HepG2 (cell line): Measurements from ENCODE around the gene UBE2C. TPM values are rescaled to one million over a fixed set of nuclear protein-coding genes. Genes with fewer than 3 reads are reported as not detected.
A peak's percentile ranks its signal among the peaks of the same experiment; 100 is the strongest.

Experiments used
- AGO2 ChIP-seq: fragments of 200-400 bp; formaldehyde crosslinking; optimal IDR thresholded peaks from 2 replicates; pipeline ENCODE3; 2017; ENCODE audit warnings: mild to moderate bottlenecking, low read depth, low read length, moderate library complexity
- ARNTL ChIP-seq: sonication (generic); formaldehyde crosslinking; IDR thresholded peaks from 2 replicates; pipeline ENCODE4 v1.4.0; 2020; ENCODE audit warnings: mild to moderate bottlenecking, missing genetic modification reagents
- FOXA1 ChIP-seq, 2 experiments: fragments of 450-650 bp in 1 of 2; sonication (generic) in 1 of 2; formaldehyde crosslinking in 1 of 2; IDR thresholded peaks; 2 replicates each; pipeline versions ENCODE4 v1.4.0 to v1.6.1; 2016 to 2020; ENCODE audit warnings: missing genetic modification reagents in 1 of 2
- HNF4A ChIP-seq: sonication (generic); formaldehyde crosslinking; IDR thresholded peaks from 2 replicates; pipeline ENCODE4 v1.4.0; 2020; ENCODE audit warnings: missing genetic modification reagents
- HOXA7 ChIP-seq: sonication (generic); formaldehyde crosslinking; IDR thresholded peaks from 2 replicates; pipeline ENCODE4 v1.8.1; 2022; ENCODE audit warnings: mild to moderate bottlenecking, missing genetic modification reagents, moderate library complexity
- KLF6 ChIP-seq: IDR thresholded peaks from 2 replicates; pipeline ENCODE4 v1.8.0; 2016; ENCODE audit warnings: missing biosample characterization, missing genetic modification reagents
- MED8 ChIP-seq: sonication (generic); formaldehyde crosslinking; IDR thresholded peaks from 2 replicates; pipeline ENCODE4 v1.8.1; 2023; ENCODE audit warnings: mild to moderate bottlenecking, missing genetic modification reagents; ENCODE audit not compliant: insufficient replicate concordance
- PATZ1 ChIP-seq: sonication (generic); formaldehyde crosslinking; IDR thresholded peaks from 2 replicates; pipeline ENCODE4 v1.4.0; 2020; ENCODE audit warnings: missing genetic modification reagents
- YEATS2 ChIP-seq: sonication (generic); formaldehyde crosslinking; IDR thresholded peaks from 2 replicates; pipeline ENCODE4 v1.4.0; 2020; ENCODE audit warnings: missing genetic modification reagents, borderline replicate concordance
- ZBTB10 ChIP-seq: sonication (generic); formaldehyde crosslinking; IDR thresholded peaks from 2 replicates; pipeline ENCODE4 v1.4.0; 2020; ENCODE audit warnings: missing genetic modification reagents, borderline replicate concordance
- ZBTB38 ChIP-seq: sonication (generic); formaldehyde crosslinking; IDR thresholded peaks from 2 replicates; pipeline ENCODE4 v1.5.1; 2020; ENCODE audit warnings: mild to moderate bottlenecking, missing genetic modification reagents
- ZNF367 ChIP-seq: sonication (generic); formaldehyde crosslinking; IDR thresholded peaks from 2 replicates; pipeline ENCODE4 v1.4.0; 2020; ENCODE audit warnings: missing genetic modification reagents, borderline replicate concordance
- ZSCAN9 ChIP-seq: IDR thresholded peaks from 2 replicates; pipeline ENCODE4 v1.6.1; 2016; ENCODE audit warnings: borderline replicate concordance
- polyA plus RNA-seq, 8 experiments: library from polyadenylated mRNA; depleted of rRNA in 3 of 8; stranded (reverse) in 7 of 8; unstranded in 1 of 8; fragments of >200 nt; fragmentation: Illumina TruSeq in 4 of 8; extraction: Trizol in 4 of 8; gene quantifications; 2 replicates each; pipeline versions ENCODE4 v1.2.1 to v1.2.3, GENCODE V29; 2011 to 2016; ENCODE audit warnings: low read depth in 4 of 8, missing spikeins in 1 of 8, mixed read lengths in 1 of 8; ENCODE audit not compliant: insufficient read depth in 1 of 8
- total RNA-seq, 5 experiments: library from RNA; depleted of rRNA; stranded (reverse); fragments of >200 nt; fragmentation: Illumina TruSeq; extraction: Trizol; gene quantifications; 2 replicates each; pipeline ENCODE4 v1.2.3, GENCODE V29; 2016; ENCODE audit warnings: low read depth in 1 of 5
- TF ChIP-seq, protein P1 (sequence below): sonication (generic); formaldehyde crosslinking; IDR thresholded peaks from 2 replicates; pipeline ENCODE4 v1.5.0; 2020; ENCODE audit warnings: mild to moderate bottlenecking, missing genetic modification reagents, borderline replicate concordance
- TF ChIP-seq, protein P2 (sequence below): sonication (generic); formaldehyde crosslinking; IDR thresholded peaks from 2 replicates; pipeline ENCODE4 v1.4.0; 2020; ENCODE audit warnings: missing genetic modification reagents, borderline replicate concordance

The UBE2C gene
- total and polyA plus RNA-seq, 2 of the 13 experiments (the other 11 are each of a cell fraction or from before 2014, with no cell fraction given) = 100 to 123 TPM

GRCh38 chr20:45823949-45824835 lies 11.7 kb downstream of the UBE2C start (continued):
- TF ChIP-seq HOXA7 (CRISPR knock-in tag) (0 out of 2 replicates have a peak, but pooled peaks have one; percentile 44), MED8 (CRISPR knock-in tag) (no peak), ZNF367 (no peak), YEATS2 (CRISPR knock-in tag) (peak; percentile 64; the same call in 1 of the 2 replicates), PATZ1 (CRISPR knock-in tag) (peak; percentile 70), ZSCAN9 (CRISPR knock-in tag) (no peak), ZBTB38 (CRISPR knock-in tag) (peak; percentile 99), AGO2 (no peak), KLF6 (CRISPR knock-in tag) (no peak), ARNTL (CRISPR knock-in tag) (no peak), FOXA1 (IDR thresholded peaks at IDR 0.05) (no peak), FOXA1 (CRISPR knock-in tag; IDR thresholded peaks at IDR 0.05) (no peak), HNF4A (CRISPR knock-in tag) (0 out of 2 replicates have a peak, but pooled peaks have one; percentile 19), ZBTB10 (CRISPR knock-in tag) (no peak)
- TF ChIP-seq, protein P1, sequence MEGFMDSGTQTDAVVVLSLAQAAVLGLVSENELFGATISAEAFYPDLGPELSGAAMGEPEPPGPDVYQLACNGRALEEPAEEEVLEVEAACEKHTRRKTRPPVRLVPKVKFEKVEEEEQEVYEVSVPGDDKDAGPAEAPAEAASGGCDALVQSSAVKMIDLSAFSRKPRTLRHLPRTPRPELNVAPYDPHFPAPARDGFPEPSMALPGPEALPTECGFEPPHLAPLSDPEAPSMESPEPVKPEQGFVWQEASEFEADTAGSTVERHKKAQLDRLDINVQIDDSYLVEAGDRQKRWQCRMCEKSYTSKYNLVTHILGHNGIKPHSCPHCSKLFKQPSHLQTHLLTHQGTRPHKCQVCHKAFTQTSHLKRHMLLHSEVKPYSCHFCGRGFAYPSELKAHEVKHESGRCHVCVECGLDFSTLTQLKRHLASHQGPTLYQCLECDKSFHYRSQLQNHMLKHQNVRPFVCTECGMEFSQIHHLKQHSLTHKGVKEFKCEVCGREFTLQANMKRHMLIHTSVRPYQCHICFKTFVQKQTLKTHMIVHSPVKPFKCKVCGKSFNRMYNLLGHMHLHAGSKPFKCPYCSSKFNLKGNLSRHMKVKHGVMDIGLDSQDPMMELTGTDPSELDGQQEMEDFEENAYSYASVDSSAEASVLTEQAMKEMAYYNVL (CRISPR knock-in tag) = no peak
- TF ChIP-seq, protein P2, sequence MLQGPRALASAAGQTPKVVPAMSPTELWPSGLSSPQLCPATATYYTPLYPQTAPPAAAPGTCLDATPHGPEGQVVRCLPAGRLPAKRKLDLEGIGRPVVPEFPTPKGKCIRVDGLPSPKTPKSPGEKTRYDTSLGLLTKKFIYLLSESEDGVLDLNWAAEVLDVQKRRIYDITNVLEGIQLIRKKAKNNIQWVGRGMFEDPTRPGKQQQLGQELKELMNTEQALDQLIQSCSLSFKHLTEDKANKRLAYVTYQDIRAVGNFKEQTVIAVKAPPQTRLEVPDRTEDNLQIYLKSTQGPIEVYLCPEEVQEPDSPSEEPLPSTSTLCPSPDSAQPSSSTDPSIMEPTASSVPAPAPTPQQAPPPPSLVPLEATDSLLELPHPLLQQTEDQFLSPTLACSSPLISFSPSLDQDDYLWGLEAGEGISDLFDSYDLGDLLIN = no peak
- TF ChIP-seq, all 625 proteins: peak for 118
